OCI-LY3 (cell line): ENCODE data around the gene SLC13A3.

Experiments
- H2AFZ ChIP-seq: fragments of 200-600, 300-600 bp; shearing (Covaris generic); 2 replicates; pipeline ENCODE4 v1.6.0; 2014; ENCODE audit warnings: antibody characterized with exemption, low read depth, low read length
- H3K27ac ChIP-seq: fragments of 200-600, 300-600 bp; sonication (generic); 2 replicates; pipeline ENCODE4 v1.5.1; 2014; ENCODE audit warnings: mild to moderate bottlenecking, low read length, moderate library complexity, mixed read lengths
- H3K27me3 ChIP-seq: fragments of 200-600, 300-600 bp; sonication (generic); 2 replicates; pipeline ENCODE4 v1.6.1; 2014; ENCODE audit warnings: low read depth, low read length, mixed read lengths
- H3K36me3 ChIP-seq: fragments of 200-600, 300-600 bp; sonication (generic); replicated peaks from 2 replicates; pipeline ENCODE3; 2014; ENCODE audit warnings: low read depth, low read length, mixed read lengths
- H3K4me1 ChIP-seq: fragments of 300-600, 200-600 bp; sonication (generic); 2 replicates; pipeline ENCODE4 v1.6.1; 2014; ENCODE audit warnings: low read length, mixed read lengths
- H3K4me2 ChIP-seq: fragments of 200-600, 300-600 bp; sonication (generic); 2 replicates; pipeline ENCODE4 v1.6.1; 2014; ENCODE audit warnings: low read length, mixed read lengths
- H3K4me3 ChIP-seq: fragments of 300-600, 200-600 bp; sonication (generic); 2 replicates; pipeline ENCODE4 v1.5.1; 2014; ENCODE audit warnings: antibody characterized with exemption, mild to moderate bottlenecking, low read length, moderate library complexity
- H3K79me2 ChIP-seq: fragments of 300-600, 200-600 bp; shearing (Covaris generic); 2 replicates; pipeline ENCODE4 v1.6.1; 2014; ENCODE audit warnings: mild to moderate bottlenecking, low read length, mixed read lengths
- H3K9ac ChIP-seq: fragments of 300-600, 200-600 bp; shearing (Covaris generic); 2 replicates; pipeline ENCODE4 v1.6.0; 2014; ENCODE audit warnings: mild to moderate bottlenecking, low read length, moderate library complexity
- H3K9me3 ChIP-seq: fragments of 200-600, 300-600 bp; shearing (Covaris generic); 2 replicates; pipeline ENCODE4 v1.6.1; 2014; ENCODE audit warnings: low read length, mixed read lengths; ENCODE audit not compliant: insufficient read depth
- H4K20me1 ChIP-seq: fragments of 200-600, 300-600 bp; sonication (generic); 2 replicates; pipeline ENCODE4 v1.6.1; 2016; ENCODE audit warnings: low read length, mixed read lengths; ENCODE audit not compliant: insufficient read depth
- EZH2phosphoT487 ChIP-seq: fragments of 200-600 bp; shearing (Covaris generic); IDR thresholded peaks from 2 replicates; pipeline ENCODE4 v1.6.1; 2018; ENCODE audit warnings: antibody characterized with exemption, mixed run types, low read depth
- TF ChIP-seq, protein P1 (sequence below): fragments of 200-600, 300-600 bp; sonication (generic); IDR thresholded peaks from 2 replicates; pipeline ENCODE4 v1.5.1; 2014; ENCODE audit warnings: antibody characterized with exemption, low read length, low read depth

The SLC13A3 gene, protein sequence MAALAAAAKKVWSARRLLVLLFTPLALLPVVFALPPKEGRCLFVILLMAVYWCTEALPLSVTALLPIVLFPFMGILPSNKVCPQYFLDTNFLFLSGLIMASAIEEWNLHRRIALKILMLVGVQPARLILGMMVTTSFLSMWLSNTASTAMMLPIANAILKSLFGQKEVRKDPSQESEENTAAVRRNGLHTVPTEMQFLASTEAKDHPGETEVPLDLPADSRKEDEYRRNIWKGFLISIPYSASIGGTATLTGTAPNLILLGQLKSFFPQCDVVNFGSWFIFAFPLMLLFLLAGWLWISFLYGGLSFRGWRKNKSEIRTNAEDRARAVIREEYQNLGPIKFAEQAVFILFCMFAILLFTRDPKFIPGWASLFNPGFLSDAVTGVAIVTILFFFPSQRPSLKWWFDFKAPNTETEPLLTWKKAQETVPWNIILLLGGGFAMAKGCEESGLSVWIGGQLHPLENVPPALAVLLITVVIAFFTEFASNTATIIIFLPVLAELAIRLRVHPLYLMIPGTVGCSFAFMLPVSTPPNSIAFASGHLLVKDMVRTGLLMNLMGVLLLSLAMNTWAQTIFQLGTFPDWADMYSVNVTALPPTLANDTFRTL

DNA sequence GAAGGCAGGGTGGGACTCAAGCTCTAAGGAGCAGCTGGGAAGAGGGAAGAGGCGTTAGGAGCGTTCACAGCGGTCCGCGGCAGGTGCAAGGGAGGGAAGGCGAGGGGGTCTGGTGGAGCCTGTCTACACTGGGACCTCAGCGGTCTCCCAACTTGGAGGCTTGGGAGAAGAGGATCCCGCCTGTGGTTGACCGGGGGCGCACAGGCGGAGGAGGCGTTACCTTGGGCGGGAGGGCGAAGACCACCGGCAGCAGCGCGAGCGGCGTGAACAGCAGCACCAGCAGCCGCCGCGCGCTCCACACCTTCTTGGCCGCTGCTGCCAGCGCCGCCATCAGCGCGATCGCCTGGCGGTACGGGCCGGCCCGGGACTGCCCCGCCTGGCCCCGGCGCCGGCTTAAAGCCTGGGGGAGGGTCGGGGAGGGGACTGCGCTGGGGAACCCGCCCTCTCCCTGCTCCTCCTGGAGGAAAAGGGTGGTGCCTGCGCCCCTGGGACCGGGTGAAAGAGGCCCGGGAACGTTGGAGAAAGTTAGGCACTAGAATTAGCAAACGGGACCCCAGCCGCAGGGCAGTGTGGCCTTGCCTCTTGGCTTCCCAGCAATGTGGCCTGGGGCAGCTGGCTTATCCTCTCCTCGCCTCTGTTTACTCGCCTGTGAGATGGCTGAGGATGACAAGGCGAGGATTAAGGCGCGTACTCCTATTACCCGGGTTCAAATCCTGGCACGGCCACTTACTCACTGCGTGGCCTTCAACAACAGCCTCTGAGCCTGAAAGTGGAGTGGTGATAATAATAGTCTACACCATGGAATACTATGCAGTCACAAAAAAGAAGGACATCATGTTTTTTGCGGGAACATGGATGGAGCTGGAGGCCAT lies at the start of gene SLC13A3:
Gene SLC13A3, minus strand, starts transcription at position 369 of the 872 bp plus-strand sequence. Its CDS starts 38 bp downstream, at position 331.
- H3K4me3 ChIP-seq: no peak within 1 kb of the TSS
- H2AFZ ChIP-seq: no peak within 1 kb of the TSS
- no peaks in the 10 kb centered on the region for H3K36me3 ChIP-seq
- no peak within 1 kb of the TSS for H3K27ac ChIP-seq
- H4K20me1 ChIP-seq: no peaks in the 10 kb centered on the region
- no peak within 1 kb of the TSS for H3K4me2 ChIP-seq
- H3K79me2 ChIP-seq: no peaks in the 10 kb centered on the region
- H3K27me3 ChIP-seq: peaks cover 39% of the 10 kb centered on the region
- TF ChIP-seq, protein P1, sequence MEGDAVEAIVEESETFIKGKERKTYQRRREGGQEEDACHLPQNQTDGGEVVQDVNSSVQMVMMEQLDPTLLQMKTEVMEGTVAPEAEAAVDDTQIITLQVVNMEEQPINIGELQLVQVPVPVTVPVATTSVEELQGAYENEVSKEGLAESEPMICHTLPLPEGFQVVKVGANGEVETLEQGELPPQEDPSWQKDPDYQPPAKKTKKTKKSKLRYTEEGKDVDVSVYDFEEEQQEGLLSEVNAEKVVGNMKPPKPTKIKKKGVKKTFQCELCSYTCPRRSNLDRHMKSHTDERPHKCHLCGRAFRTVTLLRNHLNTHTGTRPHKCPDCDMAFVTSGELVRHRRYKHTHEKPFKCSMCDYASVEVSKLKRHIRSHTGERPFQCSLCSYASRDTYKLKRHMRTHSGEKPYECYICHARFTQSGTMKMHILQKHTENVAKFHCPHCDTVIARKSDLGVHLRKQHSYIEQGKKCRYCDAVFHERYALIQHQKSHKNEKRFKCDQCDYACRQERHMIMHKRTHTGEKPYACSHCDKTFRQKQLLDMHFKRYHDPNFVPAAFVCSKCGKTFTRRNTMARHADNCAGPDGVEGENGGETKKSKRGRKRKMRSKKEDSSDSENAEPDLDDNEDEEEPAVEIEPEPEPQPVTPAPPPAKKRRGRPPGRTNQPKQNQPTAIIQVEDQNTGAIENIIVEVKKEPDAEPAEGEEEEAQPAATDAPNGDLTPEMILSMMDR: no peak
- no peak for TF ChIP-seq EZH2phosphoT487
- H3K4me1 ChIP-seq: no peaks in the 10 kb centered on the region
- H3K9me3 ChIP-seq: no peaks in the 10 kb centered on the region
- no peak within 1 kb of the TSS for H3K9ac ChIP-seq

DNA sequence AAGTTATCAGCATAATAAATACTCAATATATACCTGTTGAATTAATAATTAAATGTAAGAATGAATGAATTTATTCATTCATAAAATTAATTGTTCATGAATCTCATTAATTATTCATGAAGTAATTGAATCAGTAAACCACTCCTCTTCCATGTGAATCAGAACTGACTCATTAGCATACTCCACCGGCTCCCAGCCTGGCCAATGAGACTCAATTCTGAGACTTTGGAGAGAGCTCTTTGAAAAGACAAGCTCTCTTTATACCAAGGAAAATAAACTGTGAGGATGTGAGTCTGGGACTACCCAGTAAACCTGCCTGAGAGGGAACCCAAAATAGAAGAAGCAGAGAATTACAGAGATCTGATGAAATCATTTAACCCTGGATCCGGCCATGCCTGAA lies 49.8 kb upstream of the SLC13A3 start:
- H3K4me1 ChIP-seq: no peaks in the 10 kb centered on the region
- TF ChIP-seq, protein P1: no peak
- no peak for TF ChIP-seq EZH2phosphoT487

DNA sequence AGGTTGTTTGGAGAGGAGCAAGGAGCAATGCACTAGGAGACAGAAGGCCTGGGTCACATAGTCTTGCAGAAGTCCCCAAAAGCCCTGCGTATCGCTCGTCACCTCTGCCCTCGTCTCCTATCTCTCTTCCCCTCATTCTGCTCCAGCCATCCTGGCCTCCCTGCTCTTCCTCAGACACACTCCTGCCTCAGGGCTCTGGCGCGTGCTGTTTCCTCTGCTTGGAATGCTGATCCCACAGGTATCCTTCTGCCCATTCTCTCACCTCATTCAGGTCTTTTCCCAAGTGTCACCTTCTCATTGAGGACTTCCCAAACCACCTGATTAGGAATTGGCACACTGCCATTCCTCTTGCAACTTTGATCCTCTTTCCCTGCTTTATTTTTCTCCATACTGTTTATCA lies 49.2 kb upstream of the SLC13A3 start:
- no peak overlapping the region for H3K4me2 ChIP-seq
- no peaks in the 10 kb centered on the region for H3K4me1 ChIP-seq
- H2AFZ ChIP-seq: no peak overlapping the region
- no peaks in the 10 kb centered on the region for H3K79me2 ChIP-seq
- H3K27me3 ChIP-seq: peaks cover 22% of the 10 kb centered on the region
- no peak overlapping the region for H3K9ac ChIP-seq
- H3K36me3 ChIP-seq: no peaks in the 10 kb centered on the region
- no peak overlapping the region for H3K27ac ChIP-seq
- no peaks in the 10 kb centered on the region for H4K20me1 ChIP-seq
- H3K9me3 ChIP-seq: peaks cover 3% of the 10 kb centered on the region
- no peak overlapping the region for H3K4me3 ChIP-seq
- TF ChIP-seq, protein P1: no peak
- no peak for TF ChIP-seq EZH2phosphoT487

More for the DNA sequence above, 49.8 kb upstream of the SLC13A3 start:
- Histone ChIP-seq H4K20me1 (no peaks in the 10 kb centered on the region), H3K9me3 (peaks cover 7% of the 10 kb centered on the region), H3K27ac (no peak overlapping the region), H3K9ac (no peak overlapping the region), H3K27me3 (peaks cover 26% of the 10 kb centered on the region), H2AFZ (no peak overlapping the region), H3K79me2 (no peaks in the 10 kb centered on the region), H3K36me3 (no peaks in the 10 kb centered on the region), H3K4me2 (no peak overlapping the region), H3K4me3 (no peak overlapping the region)
